ENCODE measurements around the gene SPINT3.

DNA sequence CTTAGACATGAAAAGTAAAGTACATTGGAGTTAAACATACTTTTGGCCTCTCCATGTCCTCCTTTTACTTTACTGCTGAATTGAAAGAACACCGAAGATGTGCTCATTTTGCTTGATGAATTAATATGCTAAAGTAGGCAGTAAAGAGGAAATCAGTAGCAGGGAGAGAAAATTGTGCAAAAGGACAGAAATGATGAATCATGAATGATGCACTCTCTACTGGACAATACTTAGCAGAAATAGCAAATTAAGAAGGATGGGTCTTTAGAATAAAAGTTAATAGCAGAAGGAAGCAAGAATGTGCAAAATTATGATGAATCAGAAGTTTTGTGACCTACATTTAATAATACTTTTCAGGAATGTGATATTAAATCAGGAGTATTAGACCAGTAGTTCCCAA is 8.4 kb upstream of the SPINT3 start:
- TF ChIP-seq, protein P1, sequence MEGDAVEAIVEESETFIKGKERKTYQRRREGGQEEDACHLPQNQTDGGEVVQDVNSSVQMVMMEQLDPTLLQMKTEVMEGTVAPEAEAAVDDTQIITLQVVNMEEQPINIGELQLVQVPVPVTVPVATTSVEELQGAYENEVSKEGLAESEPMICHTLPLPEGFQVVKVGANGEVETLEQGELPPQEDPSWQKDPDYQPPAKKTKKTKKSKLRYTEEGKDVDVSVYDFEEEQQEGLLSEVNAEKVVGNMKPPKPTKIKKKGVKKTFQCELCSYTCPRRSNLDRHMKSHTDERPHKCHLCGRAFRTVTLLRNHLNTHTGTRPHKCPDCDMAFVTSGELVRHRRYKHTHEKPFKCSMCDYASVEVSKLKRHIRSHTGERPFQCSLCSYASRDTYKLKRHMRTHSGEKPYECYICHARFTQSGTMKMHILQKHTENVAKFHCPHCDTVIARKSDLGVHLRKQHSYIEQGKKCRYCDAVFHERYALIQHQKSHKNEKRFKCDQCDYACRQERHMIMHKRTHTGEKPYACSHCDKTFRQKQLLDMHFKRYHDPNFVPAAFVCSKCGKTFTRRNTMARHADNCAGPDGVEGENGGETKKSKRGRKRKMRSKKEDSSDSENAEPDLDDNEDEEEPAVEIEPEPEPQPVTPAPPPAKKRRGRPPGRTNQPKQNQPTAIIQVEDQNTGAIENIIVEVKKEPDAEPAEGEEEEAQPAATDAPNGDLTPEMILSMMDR (IDR thresholded peaks at IDR 0.05) = no peak
- TF ChIP-seq POLR2AphosphoS5 (IDR thresholded peaks at IDR 0.05; ENCODE audit: insufficient read depth in 1 of 2, low read depth in 1 of 2) (no peak), POLR2A (IDR thresholded peaks at IDR 0.05) (no peak)
